ENCODE results near the gene LIG3. TPM values are rescaled to one million over a fixed set of nuclear protein-coding genes. Genes with fewer than 3 reads are reported as not detected.

The LIG3 gene
- total and polyA plus RNA-seq, 4 donors = 3.1 to 21.2 (median 7.6) TPM

- 90% methylated on average over 3 of the region's 3 CpGs for WGBS
- H3K9me3 ChIP-seq (ENCODE audit: control insufficient read depth in 4 of 4, low read length in 3 of 4) = no peaks in the 10 kb centered on the region
- no peak overlapping the region for H3K27ac ChIP-seq (ENCODE audit: low read depth in 1 of 2, low read length in 2 of 2)
- no peaks in the 10 kb centered on the region for H3K27me3 ChIP-seq (ENCODE audit: control insufficient read depth in 4 of 4, insufficient read depth in 4 of 4, low read length in 3 of 4)
- no peak overlapping the region for H3K4me3 ChIP-seq (ENCODE audit: low read depth in 1 of 3, low read length in 3 of 3)
- no peak for DNase-seq (ENCODE audit: low spot score)
- no peak for TF ChIP-seq ZBTB33 (IDR thresholded peaks at IDR 0.05)
- TF ChIP-seq FOXA1 (IDR thresholded peaks at IDR 0.05) = no peak
- no peak for TF ChIP-seq ATF3 (IDR thresholded peaks at IDR 0.05)
- no peak for TF ChIP-seq MAX (IDR thresholded peaks at IDR 0.05)
- no peak for TF ChIP-seq EGR1 (IDR thresholded peaks at IDR 0.05; ENCODE audit: low read depth in 2 of 2)
- TF ChIP-seq, protein P1, sequence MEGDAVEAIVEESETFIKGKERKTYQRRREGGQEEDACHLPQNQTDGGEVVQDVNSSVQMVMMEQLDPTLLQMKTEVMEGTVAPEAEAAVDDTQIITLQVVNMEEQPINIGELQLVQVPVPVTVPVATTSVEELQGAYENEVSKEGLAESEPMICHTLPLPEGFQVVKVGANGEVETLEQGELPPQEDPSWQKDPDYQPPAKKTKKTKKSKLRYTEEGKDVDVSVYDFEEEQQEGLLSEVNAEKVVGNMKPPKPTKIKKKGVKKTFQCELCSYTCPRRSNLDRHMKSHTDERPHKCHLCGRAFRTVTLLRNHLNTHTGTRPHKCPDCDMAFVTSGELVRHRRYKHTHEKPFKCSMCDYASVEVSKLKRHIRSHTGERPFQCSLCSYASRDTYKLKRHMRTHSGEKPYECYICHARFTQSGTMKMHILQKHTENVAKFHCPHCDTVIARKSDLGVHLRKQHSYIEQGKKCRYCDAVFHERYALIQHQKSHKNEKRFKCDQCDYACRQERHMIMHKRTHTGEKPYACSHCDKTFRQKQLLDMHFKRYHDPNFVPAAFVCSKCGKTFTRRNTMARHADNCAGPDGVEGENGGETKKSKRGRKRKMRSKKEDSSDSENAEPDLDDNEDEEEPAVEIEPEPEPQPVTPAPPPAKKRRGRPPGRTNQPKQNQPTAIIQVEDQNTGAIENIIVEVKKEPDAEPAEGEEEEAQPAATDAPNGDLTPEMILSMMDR (IDR thresholded peaks at IDR 0.05; ENCODE audit: low read depth, low read length, missing input control) = no peak
- no peak for TF ChIP-seq TAF1 (conservative IDR thresholded peaks at IDR 0.05)
- no peak for TF ChIP-seq JUND (IDR thresholded peaks at IDR 0.05)
- no peak for TF ChIP-seq GABPA (IDR thresholded peaks at IDR 0.05 in 1 of 2, conservative IDR thresholded peaks at IDR 0.05 in 1 of 2)
- no peak for TF ChIP-seq NR2F2 (IDR thresholded peaks at IDR 0.05)
- TF ChIP-seq, protein P2, sequence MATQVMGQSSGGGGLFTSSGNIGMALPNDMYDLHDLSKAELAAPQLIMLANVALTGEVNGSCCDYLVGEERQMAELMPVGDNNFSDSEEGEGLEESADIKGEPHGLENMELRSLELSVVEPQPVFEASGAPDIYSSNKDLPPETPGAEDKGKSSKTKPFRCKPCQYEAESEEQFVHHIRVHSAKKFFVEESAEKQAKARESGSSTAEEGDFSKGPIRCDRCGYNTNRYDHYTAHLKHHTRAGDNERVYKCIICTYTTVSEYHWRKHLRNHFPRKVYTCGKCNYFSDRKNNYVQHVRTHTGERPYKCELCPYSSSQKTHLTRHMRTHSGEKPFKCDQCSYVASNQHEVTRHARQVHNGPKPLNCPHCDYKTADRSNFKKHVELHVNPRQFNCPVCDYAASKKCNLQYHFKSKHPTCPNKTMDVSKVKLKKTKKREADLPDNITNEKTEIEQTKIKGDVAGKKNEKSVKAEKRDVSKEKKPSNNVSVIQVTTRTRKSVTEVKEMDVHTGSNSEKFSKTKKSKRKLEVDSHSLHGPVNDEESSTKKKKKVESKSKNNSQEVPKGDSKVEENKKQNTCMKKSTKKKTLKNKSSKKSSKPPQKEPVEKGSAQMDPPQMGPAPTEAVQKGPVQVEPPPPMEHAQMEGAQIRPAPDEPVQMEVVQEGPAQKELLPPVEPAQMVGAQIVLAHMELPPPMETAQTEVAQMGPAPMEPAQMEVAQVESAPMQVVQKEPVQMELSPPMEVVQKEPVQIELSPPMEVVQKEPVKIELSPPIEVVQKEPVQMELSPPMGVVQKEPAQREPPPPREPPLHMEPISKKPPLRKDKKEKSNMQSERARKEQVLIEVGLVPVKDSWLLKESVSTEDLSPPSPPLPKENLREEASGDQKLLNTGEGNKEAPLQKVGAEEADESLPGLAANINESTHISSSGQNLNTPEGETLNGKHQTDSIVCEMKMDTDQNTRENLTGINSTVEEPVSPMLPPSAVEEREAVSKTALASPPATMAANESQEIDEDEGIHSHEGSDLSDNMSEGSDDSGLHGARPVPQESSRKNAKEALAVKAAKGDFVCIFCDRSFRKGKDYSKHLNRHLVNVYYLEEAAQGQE (IDR thresholded peaks at IDR 0.05) = no peak
- no peak for TF ChIP-seq HNF4A (conservative IDR thresholded peaks at IDR 0.05)
- TF ChIP-seq HNF4G (IDR thresholded peaks at IDR 0.05) = no peak
- peaks cover 2 to 57% (median 42%) of the 10 kb centered on the region in 4 donors for H3K36me3 ChIP-seq (ENCODE audit: control insufficient read depth in 4 of 4, insufficient read depth in 3 of 4, low read depth in 1 of 4, low read length in 3 of 4)
- no peak overlapping the region for H3K9ac ChIP-seq (ENCODE audit: low read depth in 1 of 2, low read length in 2 of 2)
- H3K4me1 ChIP-seq (ENCODE audit: control insufficient read depth in 4 of 4, insufficient read depth in 4 of 4, low read length in 3 of 4) = no peaks in the 10 kb centered on the region
These were observed 11.3 kb downstream of the LIG3 start for GRCh38 chr17:34991606-34992005.

DNA sequence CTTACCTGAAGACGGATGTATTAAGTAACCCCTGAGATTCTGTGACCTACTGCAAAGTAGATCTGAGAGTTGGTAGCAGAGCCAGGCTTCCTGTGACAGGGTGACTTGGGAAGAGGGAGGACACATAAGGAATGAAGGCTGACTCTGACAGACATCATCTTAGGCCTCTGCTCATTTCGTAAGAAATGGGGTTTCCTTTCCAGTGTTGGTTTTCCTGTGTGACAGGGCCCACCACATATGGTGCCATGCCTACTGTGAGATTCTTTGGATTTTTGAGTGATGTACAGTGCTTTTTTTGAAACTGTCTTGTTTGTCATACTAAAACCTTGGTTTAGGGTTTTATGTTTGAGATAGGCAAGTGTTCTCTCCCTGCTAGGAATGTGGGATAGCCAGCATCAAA lies 12.7 kb downstream of the LIG3 start:
- Histone ChIP-seq H3K27ac (ENCODE audit: low read depth in 1 of 2, low read length in 2 of 2) (no peak overlapping the region), H3K9me3 (ENCODE audit: control insufficient read depth in 4 of 4, low read length in 3 of 4) (no peaks in the 10 kb centered on the region), H3K4me1 (ENCODE audit: control insufficient read depth in 4 of 4, insufficient read depth in 4 of 4, low read length in 3 of 4) (no peaks in the 10 kb centered on the region), H3K4me3 (ENCODE audit: low read depth in 1 of 3, low read length in 3 of 3) (no peak overlapping the region), H3K36me3 (ENCODE audit: control insufficient read depth in 4 of 4, insufficient read depth in 3 of 4, low read depth in 1 of 4, low read length in 3 of 4) (peaks cover 0 to 55% (median 39%) of the 10 kb centered on the region in 4 donors), H3K9ac (ENCODE audit: low read depth in 1 of 2, low read length in 2 of 2) (no peak overlapping the region), H3K27me3 (ENCODE audit: control insufficient read depth in 4 of 4, insufficient read depth in 4 of 4, low read length in 3 of 4) (no peaks in the 10 kb centered on the region)
- 86% methylated on average over 2 of the region's 2 CpGs for WGBS
- DNase-seq (ENCODE audit: low spot score) = no peak
- no peak for TF ChIP-seq ATF3 (IDR thresholded peaks at IDR 0.05)
- TF ChIP-seq TAF1 (conservative IDR thresholded peaks at IDR 0.05) = no peak
- no peak for TF ChIP-seq GABPA (IDR thresholded peaks at IDR 0.05 in 1 of 2, conservative IDR thresholded peaks at IDR 0.05 in 1 of 2)
- no peak for TF ChIP-seq ZBTB33 (IDR thresholded peaks at IDR 0.05)
- TF ChIP-seq RXRA (IDR thresholded peaks at IDR 0.05) = no peak
- TF ChIP-seq, protein P2 (IDR thresholded peaks at IDR 0.05) = no peak
- no peak for TF ChIP-seq FOXA2 (IDR thresholded peaks at IDR 0.05)
- no peak for TF ChIP-seq YY1 (IDR thresholded peaks at IDR 0.05)
- TF ChIP-seq MAX (IDR thresholded peaks at IDR 0.05) = no peak
